Measurements from ENCODE around the gene SLC2A10. TPM values are rescaled to one million over a fixed set of nuclear protein-coding genes. Genes with fewer than 3 reads are reported as not detected.
A peak's percentile ranks its signal among the peaks of the same experiment; 100 is the strongest.

SLC2A10 gene
- 17.7 TPM for total RNA-seq
- long read RNA-seq, full-length matches to known transcripts, result 28 of 49 reads
- long read RNA-seq, partial matches to known transcripts, result 7 of 49 reads
- long read RNA-seq, other reads (novel, unspliced or antisense), result 14 of 49 reads

GRCh38 chr20:46709459-46710152 is at the start of gene SLC2A10:
TSS of gene SLC2A10 (plus strand) at chr20:46709649. CDS start at chr20:46709737, 88 bp downstream.
- Histone ChIP-seq H3K36me3 (no peaks in the 10 kb centered on the region), H3K27me3 (no peaks in the 10 kb centered on the region), H3K9me3 (no peaks in the 10 kb centered on the region), H3K27ac (peak within 1 kb of the TSS; percentile 82), H3K4me3 (peak within 1 kb of the TSS; percentile 73), H3K4me1 (peaks cover 11% of the 10 kb centered on the region)
- intact Hi-C loops (cut with DNase I), result no loop called here
- TF ChIP-seq CTCF (IDR thresholded peaks at IDR 0.05), result no peak
- ATAC-seq, result peak; percentile 86
- peak; percentile 87 for DNase-seq

GRCh38 chr20:46660487-46660886 is 49.0 kb upstream of the SLC2A10 start:
- no peak for DNase-seq
- intact Hi-C loops (cut with DNase I), result no loop called here
- H3K9me3 ChIP-seq, result no peaks in the 10 kb centered on the region
- H3K36me3 ChIP-seq, result no peaks in the 10 kb centered on the region
- TF ChIP-seq CTCF (IDR thresholded peaks at IDR 0.05), result no peak
- no peak overlapping the region for H3K4me3 ChIP-seq
- no peak overlapping the region for H3K27ac ChIP-seq
- no peak for ATAC-seq
- H3K27me3 ChIP-seq, result no peaks in the 10 kb centered on the region
- H3K4me1 ChIP-seq, result no peaks in the 10 kb centered on the region

GRCh38 chr20:46661659-46662058 is 47.8 kb upstream of the SLC2A10 start:
- Histone ChIP-seq H3K4me1 (no peaks in the 10 kb centered on the region), H3K9me3 (no peaks in the 10 kb centered on the region), H3K27me3 (no peaks in the 10 kb centered on the region), H3K27ac (no peak overlapping the region), H3K4me3 (no peak overlapping the region), H3K36me3 (no peaks in the 10 kb centered on the region)
- TF ChIP-seq CTCF (IDR thresholded peaks at IDR 0.05), result no peak
- intact Hi-C loops (cut with DNase I), result no loop called here
- no peak for ATAC-seq
- DNase-seq, result no peak

- Histone ChIP-seq H3K4me1 (no peaks in the 10 kb centered on the region), H3K36me3 (no peaks in the 10 kb centered on the region), H3K27ac (no peak overlapping the region), H3K9me3 (no peaks in the 10 kb centered on the region), H3K4me3 (no peak overlapping the region), H3K27me3 (no peaks in the 10 kb centered on the region)
- no peak for ATAC-seq
- no peak for TF ChIP-seq CTCF (IDR thresholded peaks at IDR 0.05)
- no peak for DNase-seq
- intact Hi-C loops (cut with DNase I), result no loop called here
Observed at GRCh38 chr20:46663531-46663930, 45.9 kb upstream of the SLC2A10 start.

- ATAC-seq (no peak), DNase-seq (no peak)
- Histone ChIP-seq H3K4me1 (no peaks in the 10 kb centered on the region), H3K27me3 (no peaks in the 10 kb centered on the region), H3K4me3 (no peak overlapping the region), H3K27ac (no peak overlapping the region), H3K9me3 (no peaks in the 10 kb centered on the region), H3K36me3 (no peaks in the 10 kb centered on the region)
- intact Hi-C loops (cut with DNase I), result no loop called here
- TF ChIP-seq CTCF (IDR thresholded peaks at IDR 0.05), result no peak
Observed at GRCh38 chr20:46665602-46666001, 43.8 kb upstream of the SLC2A10 start.
